Activated CD4-positive, alpha-beta T cell treated with anti-CD3 and anti-CD28 coated beads for 24 hours (primary cell): ENCODE measurements around the gene DRD2.
"Not testable (repeated sequence)": the region's sequence is repeated elsewhere in the genome, so short reads cannot be mapped to it uniquely, and the experiment has no call there.

ENCODE experiments used
- DNase-seq, 2 donors: peaks; one replicate each; pipeline ENCODE4 v3.0.0-alpha.2; 2020; ENCODE audit warnings: low read depth in 2 of 2

The DRD2 gene

DNA sequence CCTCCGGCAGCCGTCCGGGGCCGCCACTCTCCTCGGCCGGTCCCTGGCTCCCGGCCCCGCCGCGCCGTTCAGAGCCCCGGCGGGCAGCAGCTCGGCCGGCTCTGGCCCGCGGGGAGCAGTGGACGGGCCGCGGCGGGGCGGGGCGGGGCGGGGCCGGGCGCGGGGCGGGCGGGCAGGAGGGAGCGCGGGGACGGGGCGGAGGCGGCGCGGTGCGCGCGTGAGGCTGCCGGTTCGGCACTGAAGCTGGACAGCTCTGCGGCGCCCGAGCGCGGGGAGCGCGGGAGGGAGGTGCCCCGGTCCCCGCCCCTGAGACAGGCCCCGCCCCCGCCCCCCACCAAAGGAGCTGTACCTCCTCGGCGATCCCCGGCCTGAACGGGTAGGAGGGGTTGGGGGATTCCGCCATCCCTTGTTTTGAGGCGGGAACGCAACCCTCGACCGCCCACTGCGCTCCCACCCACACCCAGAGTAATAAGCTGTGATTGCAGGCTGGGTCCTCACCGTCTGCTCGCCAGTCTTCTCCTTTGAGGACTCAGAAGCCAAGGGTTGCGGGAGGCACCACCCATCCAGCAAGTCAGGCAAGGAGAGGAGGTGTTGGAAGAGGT, at the start of gene DRD2:
DRD2 (minus strand) TSS at position 239 of the 602 bp plus-strand sequence. CDS start 50,747 bp downstream, outside the sequence.
- DNase-seq = no peak

DNA sequence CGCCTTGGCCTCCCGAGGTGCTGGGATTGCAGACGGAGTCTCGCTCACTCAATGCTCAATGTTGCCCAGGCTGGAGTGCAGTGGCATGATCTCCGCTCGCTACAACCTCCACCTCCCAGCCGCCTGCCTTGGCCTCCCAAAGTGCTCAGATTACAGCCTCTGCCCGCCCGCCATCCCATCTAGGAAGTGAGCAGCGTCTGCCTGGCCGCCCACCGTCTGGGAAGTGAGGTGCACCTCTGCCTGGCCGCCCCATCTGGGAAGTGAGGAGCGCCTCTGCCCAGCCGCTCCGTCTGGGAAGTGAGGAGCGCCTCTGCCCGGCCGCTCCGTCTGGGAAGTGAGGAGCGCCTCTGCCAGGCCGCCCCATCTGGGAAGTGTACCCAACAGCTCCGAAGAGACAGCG, 48.7 kb upstream of the DRD2 start:
- DNase-seq = not testable (repeated sequence)

DNA sequence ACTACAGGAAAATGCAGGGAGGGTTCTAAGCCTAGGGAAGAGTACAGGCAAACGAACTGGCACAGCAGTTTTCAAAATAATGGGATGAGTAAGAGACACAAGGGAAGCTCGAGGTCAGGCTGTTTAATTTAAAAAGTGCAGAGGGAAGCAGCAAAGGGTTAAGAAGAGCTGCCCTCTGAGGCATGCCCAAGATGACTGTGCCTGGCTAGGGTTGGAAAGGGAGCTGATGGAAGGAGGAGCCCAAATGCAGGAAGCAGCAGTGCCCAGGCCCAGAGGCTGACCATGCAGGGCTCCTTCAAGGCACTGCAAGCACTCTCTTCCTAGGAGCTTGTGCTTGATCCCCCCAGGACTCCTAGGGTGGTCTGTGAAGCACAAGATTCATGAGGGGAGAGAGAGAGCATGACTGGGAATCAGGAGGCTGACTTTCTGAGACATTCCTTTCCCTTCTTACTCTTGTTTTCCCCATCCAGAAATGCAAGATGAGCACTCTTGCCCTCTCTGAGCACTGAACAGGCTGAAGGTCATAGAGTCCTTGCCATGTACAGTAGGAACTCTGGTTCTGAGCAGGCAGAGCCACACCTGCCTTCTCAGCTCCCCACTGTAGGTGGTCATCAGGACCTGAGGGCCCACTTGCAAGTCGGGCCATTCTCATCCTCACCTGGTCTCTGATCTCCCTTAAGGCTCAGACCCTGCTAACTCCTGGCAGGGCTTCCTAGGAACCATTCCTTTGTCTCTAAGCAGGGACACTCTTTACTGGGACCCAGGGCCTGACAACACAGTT, 46.7 kb upstream of the DRD2 start:
- DNase-seq = no peak

- DNase-seq = no peak
These were observed 44.9 kb upstream of the DRD2 start for GRCh38 chr11:113519989-113520613.

DNA sequence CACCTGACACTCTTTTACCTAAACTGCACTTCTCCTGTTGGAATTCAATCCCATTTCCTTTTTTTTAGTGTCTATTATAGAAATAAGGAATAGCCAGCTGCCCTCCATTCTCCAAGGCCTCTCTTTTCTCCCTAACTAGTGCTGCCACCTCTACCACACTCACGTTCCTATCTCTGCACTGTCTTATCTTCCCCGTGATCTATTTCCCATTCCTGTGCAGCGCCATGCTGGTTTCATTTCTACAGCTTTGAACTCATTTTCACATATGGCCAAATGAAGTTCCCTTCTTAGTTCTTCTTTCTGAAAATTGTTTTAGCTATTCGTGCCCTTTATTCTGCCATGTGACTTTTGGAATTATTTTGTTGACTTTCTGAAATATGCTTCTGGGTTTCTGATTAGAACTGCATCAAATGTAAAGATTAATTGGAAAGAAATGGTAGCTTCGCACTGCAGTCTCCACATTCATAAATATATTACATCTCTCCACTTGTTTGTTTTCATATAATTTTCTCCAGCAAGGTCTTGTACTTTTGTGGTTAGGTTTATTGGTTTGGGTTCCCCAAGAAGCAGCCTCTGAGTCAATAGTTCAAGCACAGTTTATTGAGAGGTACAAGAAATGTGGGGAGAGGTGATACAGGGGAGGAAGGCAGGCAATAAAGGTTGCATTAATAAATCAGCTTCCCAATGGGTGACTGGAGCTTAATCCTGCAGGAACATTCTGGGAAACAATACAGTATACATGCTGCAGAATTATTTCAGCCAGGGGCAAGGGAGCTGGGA, 43.7 kb upstream of the DRD2 start:
- no peak for DNase-seq

DNA sequence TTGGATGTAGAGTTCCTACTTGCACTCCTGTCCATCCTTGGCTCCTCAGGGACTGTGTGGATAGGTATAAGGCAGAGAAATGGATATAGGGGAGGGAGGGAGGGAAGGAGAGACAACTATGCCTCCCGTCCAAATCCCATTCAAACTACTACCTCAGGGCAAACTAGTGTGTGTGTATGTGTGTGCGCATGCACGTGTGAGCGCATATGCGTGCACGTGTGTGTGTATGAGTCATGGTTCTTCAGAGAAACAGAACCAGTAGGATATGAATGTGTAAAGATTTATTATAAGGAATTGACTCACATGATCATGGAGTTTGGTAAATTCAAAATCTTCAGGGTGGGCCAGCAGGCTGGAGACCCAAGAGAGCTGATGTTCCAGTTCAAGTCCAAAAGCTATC, 42.2 kb upstream of the DRD2 start:
- no peak for DNase-seq

DNA sequence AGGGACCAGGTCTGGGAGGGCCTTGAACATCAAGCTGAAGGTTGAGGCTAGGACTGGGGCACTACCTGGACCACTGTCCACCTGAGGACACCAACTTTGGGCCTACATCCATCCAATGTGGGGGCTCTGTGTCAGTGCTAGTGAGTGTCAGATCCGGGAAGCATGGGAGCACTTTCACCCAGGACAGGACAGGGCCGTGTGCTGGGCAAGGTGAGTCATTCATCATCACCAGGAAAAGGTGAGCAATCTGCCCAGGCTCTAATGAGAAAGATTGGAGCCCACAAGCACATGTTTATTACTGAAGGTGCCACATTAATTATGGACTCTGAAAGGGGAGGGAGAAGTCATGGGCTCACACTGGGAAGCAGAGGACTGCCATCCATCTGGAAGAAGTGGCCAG, 39.7 kb upstream of the DRD2 start:
- no peak for DNase-seq

- no peak for DNase-seq
These were observed 32.1 kb upstream of the DRD2 start for GRCh38 chr11:113507341-113507740.

DNA sequence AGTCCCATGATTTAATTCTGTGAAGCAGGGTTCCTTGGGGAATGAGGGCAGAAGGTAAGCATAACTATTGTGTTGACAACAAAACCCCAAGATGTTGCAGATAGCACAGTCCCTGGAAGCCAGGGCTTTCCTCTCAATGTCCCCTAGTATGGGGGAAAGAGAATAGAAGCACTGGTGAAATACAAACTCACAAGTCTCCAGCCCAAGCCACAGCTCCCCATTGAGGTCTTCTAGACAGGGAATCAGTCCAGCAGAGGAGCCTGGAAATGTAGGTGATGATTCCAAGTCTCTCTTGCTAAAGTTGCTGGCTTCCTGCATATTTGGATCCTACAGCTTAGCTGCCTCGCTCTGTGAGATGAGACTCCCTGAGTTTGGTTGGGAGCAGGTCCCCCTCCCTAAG, 31.7 kb upstream of the DRD2 start:
- DNase-seq = no peak

- no peak for DNase-seq
These were observed 31.3 kb upstream of the DRD2 start for GRCh38 chr11:113506461-113506860.

- no peak for DNase-seq
These were observed 30.6 kb upstream of the DRD2 start for GRCh38 chr11:113505541-113506375.

GRCh38 chr11:113505046-113505445, 29.8 kb upstream of the DRD2 start:
- DNase-seq = no peak

GRCh38 chr11:113504586-113504985, 29.4 kb upstream of the DRD2 start:
- no peak for DNase-seq

GRCh38 chr11:113504071-113504470, 28.9 kb upstream of the DRD2 start:
- DNase-seq = no peak

DNA sequence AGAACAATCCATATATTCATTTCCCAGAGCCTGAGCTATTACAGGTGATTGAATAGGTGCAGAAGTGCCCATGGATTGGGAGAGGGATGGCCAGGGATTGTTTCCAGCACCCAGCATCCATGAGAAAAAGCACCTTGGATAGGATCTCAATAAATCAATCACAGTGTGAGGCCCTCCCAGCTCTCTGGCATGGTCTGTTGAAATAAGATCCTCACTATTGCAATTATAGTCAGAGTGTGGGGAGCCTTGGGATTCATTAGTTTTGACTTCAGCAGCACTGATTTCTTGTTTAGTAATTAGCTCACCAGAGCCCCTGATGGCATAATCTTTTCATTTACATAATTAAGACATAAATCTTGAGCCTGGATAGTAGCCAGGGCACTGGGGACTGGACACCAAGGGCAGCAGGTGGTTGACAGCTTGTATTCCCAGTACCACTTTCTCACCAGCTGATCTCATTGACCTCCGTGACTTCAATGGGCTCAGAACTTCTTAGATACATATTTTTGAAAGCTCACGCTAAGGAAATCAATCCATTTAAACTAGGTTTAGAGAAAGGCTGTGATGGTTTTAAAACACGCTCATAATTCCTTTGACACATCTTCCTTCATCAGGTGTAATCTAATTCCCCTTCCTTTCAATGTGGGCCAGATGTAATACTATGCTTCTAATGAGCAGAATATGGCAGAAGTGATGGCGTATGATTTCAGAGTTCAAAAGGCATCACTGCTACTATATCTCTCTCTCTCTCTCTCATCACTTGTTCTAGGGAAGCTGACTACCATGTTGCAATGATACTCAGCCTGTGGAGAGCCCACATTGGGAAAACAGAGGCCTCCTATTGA, 22.1 kb upstream of the DRD2 start:
- no peak for DNase-seq

GRCh38 chr11:113496026-113496651, 20.9 kb upstream of the DRD2 start:
- no peak for DNase-seq

DNA sequence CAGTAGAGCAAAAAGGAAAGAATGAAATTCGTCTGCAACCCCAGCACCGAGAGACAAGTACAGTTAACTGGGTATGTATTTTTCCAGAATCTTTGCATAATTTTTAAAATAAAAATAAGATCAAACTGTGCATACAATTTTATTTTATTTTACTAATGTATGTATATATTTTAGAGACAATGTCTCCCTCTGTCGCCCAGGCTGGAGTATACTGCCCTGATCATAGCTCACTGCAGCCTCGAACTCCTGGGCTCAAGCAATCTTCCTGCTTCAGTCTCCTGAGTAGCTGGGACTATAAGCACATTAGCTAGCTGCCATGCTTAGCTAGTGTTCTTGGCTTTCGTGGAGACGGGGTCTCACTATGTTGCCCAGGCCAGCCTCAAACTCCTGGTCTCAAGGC, 18.8 kb upstream of the DRD2 start:
- no peak for DNase-seq

DNA sequence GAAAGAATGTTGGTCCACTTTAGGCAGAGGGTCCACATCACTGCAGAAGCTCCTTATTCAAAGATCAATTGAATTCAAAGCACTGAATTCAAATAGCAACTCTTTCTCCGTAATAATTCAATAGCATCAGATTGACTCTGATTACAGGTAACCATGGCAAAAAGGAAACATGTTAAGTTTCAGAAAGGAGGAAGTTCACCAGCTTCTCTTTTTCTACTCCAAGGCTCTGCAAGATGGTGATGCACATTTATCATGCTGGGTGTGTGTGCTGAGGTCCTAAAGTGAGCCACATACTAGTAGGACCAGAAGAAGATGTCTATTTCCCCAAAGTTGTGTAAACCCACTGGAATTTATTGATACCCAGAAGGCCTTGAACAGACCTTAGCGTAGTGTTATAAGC, 18.0 kb upstream of the DRD2 start:
- no peak for DNase-seq

GRCh38 chr11:113488931-113489351, 13.7 kb upstream of the DRD2 start:
- no peak for DNase-seq

- DNase-seq = no peak
These were observed 12.4 kb upstream of the DRD2 start for GRCh38 chr11:113487622-113488021.
